ENCODE data around the gene HRC. TPM values are rescaled to one million over a fixed set of nuclear protein-coding genes. Genes with fewer than 3 reads are reported as not detected.
"Not testable (repeated sequence)": the region's sequence is repeated elsewhere in the genome, so short reads cannot be mapped to it uniquely, and the experiment has no call there.

HRC gene
- total RNA-seq, 1 experiment from 2014 or later: under 0.01 TPM

- DNase-seq (ENCODE audit: low read depth): no peak
Observed at GRCh38 chr19:49160450-49161189, 5.4 kb upstream of the HRC start.

- peak; percentile 83 for DNase-seq (ENCODE audit: low read depth)
Observed at GRCh38 chr19:49157445-49158224, 2.4 kb upstream of the HRC start, which contains the start of gene TRPM4. Gene TRPM4 (plus strand): TSS chr19:49157792. CDS start chr19:49157867, 75 bp downstream.

GRCh38 chr19:49155820-49156346, 687 bp upstream of the HRC start:
- no peak for DNase-seq (ENCODE audit: low read depth)

GRCh38 chr19:49154279-49154678, 917 bp downstream of the HRC start:
- no peak for DNase-seq (ENCODE audit: low read depth)

GRCh38 chr19:49153167-49153809, 1.9 kb downstream of the HRC start:
- no peak for DNase-seq (ENCODE audit: low read depth)

- no peak for DNase-seq (ENCODE audit: low read depth)
Observed at GRCh38 chr19:49152119-49152550, 3.1 kb downstream of the HRC start.

GRCh38 chr19:49151267-49152118, 3.7 kb downstream of the HRC start:
- DNase-seq (ENCODE audit: low read depth): peak; percentile 51

- DNase-seq (ENCODE audit: low read depth): no peak
Observed at GRCh38 chr19:49150944-49151243, 4.3 kb downstream of the HRC start.

- peak; percentile 85 for DNase-seq (ENCODE audit: low read depth)
Observed at GRCh38 chr19:49150106-49150943, 4.9 kb downstream of the HRC start.

GRCh38 chr19:49149652-49150105, 5.5 kb downstream of the HRC start:
- DNase-seq (ENCODE audit: low read depth): peak; percentile 87

- DNase-seq (ENCODE audit: low read depth): peak; percentile 89
Observed at GRCh38 chr19:49148784-49149651, 6.2 kb downstream of the HRC start.

GRCh38 chr19:49148044-49148682, 7.0 kb downstream of the HRC start:
- no peak for DNase-seq (ENCODE audit: low read depth)

- DNase-seq (ENCODE audit: low read depth): not testable (repeated sequence)
Observed at GRCh38 chr19:49146408-49146770, 8.8 kb downstream of the HRC start.

- peak; percentile 57 for DNase-seq (ENCODE audit: low read depth)
Observed at GRCh38 chr19:49145573-49146407, 9.4 kb downstream of the HRC start.

GRCh38 chr19:49142866-49143335, 12.3 kb downstream of the HRC start:
- peak; percentile 94 for DNase-seq (ENCODE audit: low read depth)

- DNase-seq (ENCODE audit: low read depth): no peak
Observed at GRCh38 chr19:49141352-49141751, 13.8 kb downstream of the HRC start.

GRCh38 chr19:49140951-49141350, 14.2 kb downstream of the HRC start:
- DNase-seq (ENCODE audit: low read depth): no peak

GRCh38 chr19:49136771-49137171, 18.4 kb downstream of the HRC start:
- no peak for DNase-seq (ENCODE audit: low read depth)

All from RPMI7951 (cell line).